H1 (cell line): ENCODE measurements around the gene INPP5K. TPM values are rescaled to one million over a fixed set of nuclear protein-coding genes. Genes with fewer than 3 reads are reported as not detected.

Experiments used
- CTCF ChIA-PET: fragments of 300-600 bp; sonication (Branson Sonifier 250); formaldehyde crosslinking; loops from one replicate; lab custom pipeline; 2021; ENCODE audit not compliant: partially characterized antibody; lab: Charles Lee
- POLR2A ChIA-PET: fragments of 300-600 bp; sonication (Branson Sonifier 250); formaldehyde crosslinking; loops from one replicate; lab custom pipeline; 2021; ENCODE audit warnings: inconsistent platforms; ENCODE audit not compliant: partially characterized antibody; lab: Charles Lee
- DNase-seq, 2 experiments: peaks; one replicate each; pipeline versions ENCODE4 v3.0.0 to v3.0.0-alpha.2; 2010 to 2022; ENCODE audit warnings: low spot score in 2 of 2, low read depth in 1 of 2, mixed read lengths in 1 of 2
- FAIRE-seq: peaks from 2 replicates; lab custom pipeline; 2011; peaks lifted over from hg19 to GRCh38; lab: Jason Lieb, UNC
- H2AFZ ChIP-seq: 2 replicates; pipeline ENCODE4 v1.8.1; 2012; ENCODE audit warnings: low read length, inconsistent platforms
- H2AK5ac ChIP-seq: 2 replicates; pipeline ENCODE4 v1.6.1; 2013; ENCODE audit warnings: low read depth, low read length
- H2BK120ac ChIP-seq: replicated peaks from 2 replicates; pipeline ENCODE3; 2013; ENCODE audit warnings: low read depth, low read length, inconsistent platforms
- H2BK12ac ChIP-seq: 2 replicates; pipeline ENCODE4 v1.6.1; 2013; ENCODE audit warnings: low read depth, low read length
- H2BK15ac ChIP-seq: 2 replicates; pipeline ENCODE4 v1.6.1; 2013; ENCODE audit warnings: low read length
- H2BK20ac ChIP-seq: 2 replicates; pipeline ENCODE4 v1.6.1; 2013; ENCODE audit warnings: low read length
- H2BK5ac ChIP-seq: 2 replicates; pipeline ENCODE4 v1.6.1; 2013; ENCODE audit warnings: low read depth, low read length
- H3K14ac ChIP-seq: 2 replicates; pipeline ENCODE4 v1.6.1; 2013; ENCODE audit warnings: inconsistent platforms; ENCODE audit not compliant: insufficient read length
- H3K18ac ChIP-seq: 2 replicates; pipeline ENCODE4 v1.6.1; 2013; ENCODE audit warnings: low read length; ENCODE audit errors: extremely low read depth
- H3K23ac ChIP-seq: 2 replicates; pipeline ENCODE4 v1.6.1; 2013; ENCODE audit warnings: inconsistent platforms; ENCODE audit not compliant: insufficient read length
- H3K23me2 ChIP-seq: 2 replicates; pipeline ENCODE4 v1.6.1; 2013; ENCODE audit warnings: low read depth, low read length
- H3K27ac ChIP-seq: 2 replicates; pipeline ENCODE4 v1.6.1; 2011; ENCODE audit warnings: low read depth, low read length, inconsistent platforms
- H3K27me3 ChIP-seq, 4 experiments: replicated peaks in 1 of 4; 1 replicate in 1 of 4; 2 replicates in 3 of 4; pipeline versions ENCODE4 v1.6.1 to v1.8.1; 2011 to 2013; ENCODE audit warnings: low read length in 3 of 4, mild to moderate bottlenecking in 3 of 4, inconsistent platforms in 2 of 4, mixed read lengths in 2 of 4, moderate library complexity in 1 of 4; ENCODE audit not compliant: control insufficient read depth in 3 of 4, insufficient read depth in 3 of 4; ENCODE audit errors: extremely low read depth in 1 of 4
- H3K36me3 ChIP-seq, 4 experiments: 2 replicates each; pipeline versions ENCODE4 v1.6.1 to v1.8.1; 2011 to 2013; ENCODE audit warnings: mild to moderate bottlenecking in 4 of 4, low read length in 3 of 4, moderate library complexity in 2 of 4, control low read depth in 1 of 4, inconsistent platforms in 1 of 4; ENCODE audit not compliant: insufficient read depth in 4 of 4, control insufficient read depth in 2 of 4
- H3K4ac ChIP-seq: replicated peaks from 2 replicates; pipeline ENCODE3; 2013; ENCODE audit warnings: low read length, low read depth, mixed read lengths, inconsistent platforms; ENCODE audit not compliant: insufficient read length
- H3K4me1 ChIP-seq, 4 experiments: replicated peaks in 1 of 4; 1 replicate in 1 of 4; 2 replicates in 3 of 4; pipeline versions ENCODE4 v1.6.1 to v1.8.1; 2011 to 2013; ENCODE audit warnings: low read length in 3 of 4, inconsistent platforms in 2 of 4, mixed read lengths in 1 of 4; ENCODE audit not compliant: insufficient read depth in 4 of 4, control insufficient read depth in 3 of 4
- H3K4me2 ChIP-seq, 2 experiments: 2 replicates each; pipeline versions ENCODE4 v1.6.1 to v1.8.1; 2011 to 2013; ENCODE audit warnings: low read depth in 2 of 2, low read length in 2 of 2, control low read depth in 1 of 2, inconsistent platforms in 1 of 2, mild to moderate bottlenecking in 1 of 2; ENCODE audit not compliant: insufficient read depth in 1 of 2
- H3K4me3 ChIP-seq, 4 experiments: fragments of 200-600, 300-600 bp in 1 of 4; sonication (generic), shearing (Covaris generic), sonication (Bioruptor Twin) in 1 of 4; 2 replicates each; pipeline versions ENCODE4 v1.5.1 to v1.8.1; 2011 to 2016; ENCODE audit warnings: low read length in 4 of 4, low read depth in 3 of 4, control low read depth in 2 of 4, inconsistent platforms in 2 of 4, mild to moderate bottlenecking in 2 of 4, mixed read lengths in 1 of 4, moderate library complexity in 1 of 4; ENCODE audit not compliant: insufficient read depth in 2 of 4; ENCODE audit errors: extremely low read depth in 1 of 4
- H3K56ac ChIP-seq: replicated peaks from 2 replicates; pipeline ENCODE3; 2013; ENCODE audit warnings: low read depth, mild to moderate bottlenecking, mixed read lengths, low read length, inconsistent platforms; ENCODE audit not compliant: insufficient read length
- H3K79me1 ChIP-seq: 2 replicates; pipeline ENCODE4 v1.6.1; 2013; ENCODE audit warnings: low read depth, low read length, control low read depth
- H3K79me2 ChIP-seq, 2 experiments: 2 replicates each; pipeline versions ENCODE4 v1.6.1 to v1.8.1; 2012 to 2013; ENCODE audit warnings: low read length in 2 of 2, mild to moderate bottlenecking in 2 of 2, inconsistent platforms in 1 of 2; ENCODE audit not compliant: insufficient read depth in 2 of 2, control insufficient read depth in 1 of 2
- H3K9ac ChIP-seq, 4 experiments: replicated peaks in 1 of 4; 1 replicate in 1 of 4; 2 replicates in 3 of 4; pipeline versions ENCODE4 v1.6.1 to v1.8.1; 2011 to 2013; ENCODE audit warnings: low read depth in 3 of 4, low read length in 3 of 4, control low read depth in 2 of 4, mild to moderate bottlenecking in 2 of 4, moderate library complexity in 2 of 4, inconsistent platforms in 1 of 4; ENCODE audit errors: extremely low read depth in 1 of 4
- H3K9me3 ChIP-seq, 2 experiments: 2 replicates each; pipeline versions ENCODE4 v1.6.1 to v1.8.1; 2012 to 2013; ENCODE audit warnings: mild to moderate bottlenecking in 2 of 2, moderate library complexity in 2 of 2, control low read depth in 1 of 2, inconsistent platforms in 1 of 2, low read depth in 1 of 2, low read length in 1 of 2, mixed read lengths in 1 of 2; ENCODE audit not compliant: insufficient read depth in 2 of 2
- H4K20me1 ChIP-seq, 2 experiments: replicated peaks in 1 of 2; 2 replicates each; pipeline versions ENCODE3 to v1.8.1; 2011 to 2013; ENCODE audit warnings: inconsistent platforms in 2 of 2, low read length in 2 of 2, mild to moderate bottlenecking in 1 of 2; ENCODE audit not compliant: insufficient read depth in 2 of 2, control insufficient read depth in 1 of 2
- H4K5ac ChIP-seq: 2 replicates; pipeline ENCODE4 v1.6.1; 2013; ENCODE audit warnings: low read length, low read depth, mixed read lengths, inconsistent platforms; ENCODE audit not compliant: insufficient read length
- H4K8ac ChIP-seq: 2 replicates; pipeline ENCODE4 v1.8.0; 2013; ENCODE audit warnings: mild to moderate bottlenecking, moderate library complexity, low read length, inconsistent platforms; ENCODE audit not compliant: insufficient read depth; ENCODE audit errors: extremely low read depth
- H4K91ac ChIP-seq: replicated peaks from 2 replicates; pipeline ENCODE3; 2013; ENCODE audit warnings: low read length, mixed read lengths, inconsistent platforms; ENCODE audit not compliant: insufficient read length
- HDAC2 ChIP-seq, 2 experiments: fragments of 300-600 bp in 1 of 2; sonication (generic) in 1 of 2; IDR thresholded peaks; 2 replicates each; pipeline ENCODE4 v1.6.1; 2011 to 2012; ENCODE audit warnings: low read depth in 2 of 2, low read length in 2 of 2, mild to moderate bottlenecking in 2 of 2, moderate library complexity in 2 of 2, borderline replicate concordance in 1 of 2, inconsistent platforms in 1 of 2
- HDAC6 ChIP-seq: IDR thresholded peaks from one replicate; pipeline ENCODE4 v1.7.1; 2012; ENCODE audit warnings: low read depth, mild to moderate bottlenecking, inconsistent platforms, low read length, moderate library complexity
- KDM4A ChIP-seq: IDR thresholded peaks from one replicate; pipeline ENCODE4 v1.7.1; 2012; ENCODE audit warnings: low read depth, mild to moderate bottlenecking, moderate library complexity, low read length, inconsistent platforms; ENCODE audit not compliant: severe bottlenecking
- MAFK ChIP-seq: IDR thresholded peaks from 2 replicates; pipeline ENCODE4 v1.6.1; 2012; ENCODE audit warnings: low read depth, mild to moderate bottlenecking, improper control_type of control experiment, low read length
- NRF1 ChIP-seq: IDR thresholded peaks from 2 replicates; pipeline ENCODE4 v1.6.1; 2011; ENCODE audit warnings: mild to moderate bottlenecking, low read depth, low read length, improper control_type of control experiment
- POLR2A ChIP-seq, 2 experiments: IDR thresholded peaks; 1 replicate in 1 of 2; 2 replicates in 1 of 2; pipeline ENCODE4 v1.6.1; 2011; ENCODE audit warnings: low read depth in 2 of 2, low read length in 2 of 2, mild to moderate bottlenecking in 2 of 2; ENCODE audit errors: control extremely low read depth in 1 of 2
- RBBP5 ChIP-seq: IDR thresholded peaks from 2 replicates; pipeline ENCODE4 v1.7.1; 2012; ENCODE audit warnings: low read depth, mild to moderate bottlenecking, inconsistent platforms, low read length, moderate library complexity, borderline replicate concordance
- SIN3A ChIP-seq, 2 experiments: IDR thresholded peaks in 1 of 2; conservative IDR thresholded peaks in 1 of 2; 2 replicates each; pipeline ENCODE4 v1.6.1; 2011 to 2012; ENCODE audit warnings: low read length in 2 of 2, improper control_type of control experiment in 1 of 2, low read depth in 1 of 2, mild to moderate bottlenecking in 1 of 2
- TEAD4 ChIP-seq: IDR thresholded peaks from 2 replicates; pipeline ENCODE4 v1.6.1; 2012; ENCODE audit warnings: low read depth, low read length, inconsistent platforms, mixed read lengths
- USF2 ChIP-seq: IDR thresholded peaks from 2 replicates; pipeline ENCODE4 v1.6.1; 2011; ENCODE audit warnings: low read length, improper control_type of control experiment
- ZNF274 ChIP-seq: IDR thresholded peaks from 2 replicates; pipeline ENCODE4 v1.7.0; 2012; ENCODE audit warnings: low read length, borderline replicate concordance; ENCODE audit errors: extremely low read depth
- WGBS, 2 experiments: shearing (Covaris generic) in 1 of 2; methylation state at CpG; one replicate each; pipeline versions ENCODE4 v1.1.6 to v1.1.7; 2013 to 2015; ENCODE audit warnings: low lambda C conversion rate in 2 of 2, mixed read lengths in 2 of 2, inconsistent platforms in 1 of 2, low coverage in 1 of 2, missing lambda C conversion rate in 1 of 2; ENCODE audit not compliant: insufficient replicate concordance in 2 of 2, insufficient coverage in 1 of 2, insufficient read length in 1 of 2; ENCODE audit errors: extremely low coverage in 1 of 2, missing lambda C conversion rate in 1 of 2; 5-methylcytosine and 5-hydroxymethylcytosine counted together
- polyA plus RNA-seq, 7 experiments: library from polyadenylated mRNA; depleted of rRNA in 3 of 7; stranded (reverse) in 5 of 7; unstranded in 2 of 7; fragments of >200 nt in 5 of 7; fragments of 200-250 nt in 2 of 7; gene quantifications; 1 replicate in 5 of 7; 2 replicates in 1 of 7; 4 replicates in 1 of 7; pipeline versions ENCODE4 v1.2.1 to v1.2.3, GENCODE V29; 2011 to 2013; ENCODE audit warnings: missing spikeins in 2 of 7, mixed read lengths in 2 of 7
- total RNA-seq: library from RNA; stranded (reverse); fragmentation: NEBNext Ultra II Directional; extraction: Animal tissue kit (Norgen Biotek cat#: 25700); gene quantifications from 2 replicates; pipeline ENCODE4 v1.2.1, GENCODE V29; 2021

Gene INPP5K
- total and polyA plus RNA-seq, 2 of the 8 experiments (the other 6 are each of a cell fraction or from before 2014, with no cell fraction given): 21.0 to 24.1 TPM

GRCh38 chr17:1488826-1489270, 27.6 kb downstream of the INPP5K start:
- H3K4ac ChIP-seq: no peak overlapping the region
- no peak overlapping the region for H2BK5ac ChIP-seq
- H3K23ac ChIP-seq: no peak overlapping the region
- no peaks in the 10 kb centered on the region for H3K9me3 ChIP-seq
- FAIRE-seq (no peak), DNase-seq (no peak)
- H3K23me2 ChIP-seq: peaks cover 17% of the 10 kb centered on the region; the same call in 1 of the 2 replicates
- H4K20me1 ChIP-seq: peaks cover 2 to 7% of the 10 kb centered on the region in 2 experiments
- no peak overlapping the region for H4K5ac ChIP-seq
- H3K9ac ChIP-seq: no peak overlapping the region
- no peak overlapping the region for H3K14ac ChIP-seq
- POLR2A ChIA-PET: interaction anchor here (0.6 to 2.0 kb wide), 5 partner anchors 9 to 102 kb away, joined by 3 to 7 read pairs (median 4); no protein-coding TSS in a partner anchor
- WGBS, 2 experiments: 83% methylated on average over 7 of the region's 7 CpGs; no CpG with 5 or more reads in 1 of the 2 experiments
- H4K91ac ChIP-seq: no peak overlapping the region
- H2AK5ac ChIP-seq: peak overlapping the region; percentile 43
- H2BK20ac ChIP-seq: no peak overlapping the region
- H3K4me2 ChIP-seq: peak overlapping the region; percentile 67 to 74; a peak in 3 of 4 replicates
- no peak overlapping the region for H2AFZ ChIP-seq
- peak overlapping the region; percentile 25; the same call in 1 of the 2 replicates for H2BK15ac ChIP-seq
- H3K79me1 ChIP-seq: no peaks in the 10 kb centered on the region; the same call in 1 of the 2 replicates
- 0 out of 2 replicates have a peak overlapping the region, but pooled peaks have one; percentile 20 for H3K18ac ChIP-seq
- CTCF ChIA-PET: interaction anchor here (0.7 to 3.7 kb wide), 6 partner anchors 22 to 184 kb away, joined by 3 to 18 read pairs (median 3); partner anchors contain the start of genes CRK and INPP5K
- H3K4me1 ChIP-seq: peaks cover 0 to 27% (median 17%) of the 10 kb centered on the region in 4 experiments; a peak in 6 of 7 replicates
- H3K4me3 ChIP-seq: peak overlapping the region in 1 of 4 experiments; percentile 74; a peak in 2 of 8 replicates
- H3K27me3 ChIP-seq: peaks cover 0 to 6% (median 0%) of the 10 kb centered on the region in 4 experiments; a peak in 2 of 7 replicates
- H3K27ac ChIP-seq: no peak overlapping the region
- no peaks in the 10 kb centered on the region for H3K79me2 ChIP-seq
- H2BK12ac ChIP-seq: peak overlapping the region; percentile 88; the same call in 1 of the 2 replicates
- no peak overlapping the region for H3K56ac ChIP-seq
- no peak overlapping the region; the same call in 1 of the 2 replicates for H4K8ac ChIP-seq
- H3K36me3 ChIP-seq: no peaks in the 10 kb centered on the region
- no peak overlapping the region for H2BK120ac ChIP-seq
- TF ChIP-seq MAFK: no peak
- TF ChIP-seq HDAC6: no peak
- no peak for TF ChIP-seq TEAD4
- TF ChIP-seq NRF1: no peak
- TF ChIP-seq SIN3A (conservative IDR thresholded peaks at IDR 0.05 in 1 of 2, IDR thresholded peaks at IDR 0.05 in 1 of 2; ENCODE audit: low read depth in 1 of 2, low read length in 2 of 2): no peak
- TF ChIP-seq HDAC2 (IDR thresholded peaks at IDR 0.05; ENCODE audit: borderline replicate concordance in 1 of 2, low read depth in 2 of 2, low read length in 2 of 2): no peak
- no peak for TF ChIP-seq RBBP5
- no peak for TF ChIP-seq ZNF274
- TF ChIP-seq KDM4A: no peak
- TF ChIP-seq POLR2A (IDR thresholded peaks at IDR 0.05; ENCODE audit: control extremely low read depth in 1 of 2, low read depth in 2 of 2, low read length in 2 of 2): no peak
- no peak for TF ChIP-seq USF2
